CD4-positive, alpha-beta T cell treated with Interleukin-2 at 100 ng/mL for 4 hours (primary cell): ENCODE measurements around the gene CYTH1.
A peak's percentile ranks its signal among the peaks of the same experiment; 100 is the strongest.

Source experiments
- DNase-seq: peaks from one replicate; pipeline ENCODE4 v3.0.0-alpha.2; 2020; ENCODE audit warnings: low spot score

CYTH1 gene, protein sequence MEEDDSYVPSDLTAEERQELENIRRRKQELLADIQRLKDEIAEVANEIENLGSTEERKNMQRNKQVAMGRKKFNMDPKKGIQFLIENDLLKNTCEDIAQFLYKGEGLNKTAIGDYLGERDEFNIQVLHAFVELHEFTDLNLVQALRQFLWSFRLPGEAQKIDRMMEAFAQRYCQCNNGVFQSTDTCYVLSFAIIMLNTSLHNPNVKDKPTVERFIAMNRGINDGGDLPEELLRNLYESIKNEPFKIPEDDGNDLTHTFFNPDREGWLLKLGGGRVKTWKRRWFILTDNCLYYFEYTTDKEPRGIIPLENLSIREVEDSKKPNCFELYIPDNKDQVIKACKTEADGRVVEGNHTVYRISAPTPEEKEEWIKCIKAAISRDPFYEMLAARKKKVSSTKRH

GRCh38 chr17:78781893-78782304 lies at the start of gene CYTH1:
TSS of gene CYTH1 (minus strand) at chr17:78782273. CDS start at chr17:78782223, 50 bp downstream.
- no peak for DNase-seq

- DNase-seq = no peak
These were observed 47.4 kb upstream of the CYTH1 start for GRCh38 chr17:78829477-78829876.

- no peak for DNase-seq
These were observed 46.6 kb upstream of the CYTH1 start for GRCh38 chr17:78828470-78829185.

GRCh38 chr17:78826836-78827509 lies 44.9 kb upstream of the CYTH1 start:
- DNase-seq = no peak

DNA sequence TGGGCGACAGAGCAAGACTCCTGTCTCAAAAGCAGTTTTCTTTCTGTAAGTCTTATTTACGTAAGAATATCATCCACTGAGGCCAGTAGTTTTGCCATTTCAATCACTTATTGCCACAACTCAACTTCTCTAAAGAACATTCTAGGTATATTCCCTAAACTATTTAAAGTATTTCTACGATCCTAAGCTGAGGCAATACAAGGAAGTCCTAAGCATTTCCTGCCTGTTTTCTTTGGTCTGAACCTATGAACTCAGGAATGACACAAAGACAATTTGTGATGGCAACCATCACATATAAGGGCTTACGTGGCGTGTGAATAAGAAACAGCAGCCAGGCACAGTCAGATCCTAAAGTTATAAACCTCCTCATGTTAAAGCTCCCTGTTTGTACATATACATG lies 44.3 kb upstream of the CYTH1 start:
- DNase-seq = no peak

GRCh38 chr17:78825696-78826095 lies 43.6 kb upstream of the CYTH1 start:
- no peak for DNase-seq

DNA sequence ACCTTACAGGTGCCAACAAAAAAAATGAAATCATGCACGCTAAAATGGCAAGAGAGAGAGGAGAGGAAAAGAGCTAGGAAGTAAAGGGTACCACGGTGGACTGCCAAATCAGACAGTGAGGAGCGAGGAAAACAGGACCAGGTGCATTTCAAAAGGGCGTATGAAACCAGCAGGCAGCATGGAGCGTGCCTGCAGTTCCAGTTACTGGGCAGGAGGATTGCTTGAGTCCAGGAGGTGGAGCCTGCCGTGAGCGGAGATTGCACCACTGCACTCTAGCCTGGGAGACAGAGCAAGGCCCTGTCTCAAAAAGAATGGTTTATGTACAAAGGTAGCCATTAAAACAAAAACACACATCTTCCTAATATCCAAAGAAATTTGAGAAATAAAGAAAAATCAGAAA lies 42.2 kb upstream of the CYTH1 start:
- DNase-seq = no peak

DNA sequence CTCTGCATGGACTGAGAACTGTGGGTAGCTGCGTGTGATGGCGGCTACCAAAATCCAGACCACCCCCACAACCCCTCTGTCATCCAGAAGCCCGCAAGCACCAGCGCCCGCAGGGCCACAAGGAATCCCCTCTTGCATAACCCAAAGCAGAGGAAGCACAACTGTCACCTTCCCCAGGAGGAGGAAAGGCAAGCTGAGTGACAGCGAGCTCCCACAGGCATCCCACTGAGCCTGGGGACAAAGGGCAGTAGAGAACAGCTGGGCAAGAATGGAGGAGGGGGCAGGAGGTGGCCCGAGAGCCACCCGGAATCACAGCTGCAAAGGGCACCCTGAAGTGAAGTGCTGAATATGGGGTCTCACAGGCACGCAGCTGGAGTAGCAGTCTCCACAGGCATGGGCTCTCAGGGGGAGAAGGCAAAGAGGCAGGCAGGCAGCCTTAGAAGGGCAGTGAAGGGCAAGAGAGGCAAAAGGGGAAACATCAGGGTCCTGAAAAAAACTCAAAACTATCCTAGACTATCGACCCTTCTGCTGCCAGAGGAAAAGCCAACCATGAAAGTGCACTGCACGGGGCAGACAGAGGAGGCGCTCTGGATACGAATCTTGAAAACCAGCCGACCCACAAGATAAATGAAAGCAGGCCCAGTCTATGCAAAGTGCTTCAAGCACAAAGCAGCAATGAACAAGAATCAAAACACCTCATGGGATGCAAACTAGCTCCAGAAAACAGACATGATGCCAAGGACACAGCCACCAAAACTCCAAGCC lies 41.4 kb upstream of the CYTH1 start:
- no peak for DNase-seq

GRCh38 chr17:78822552-78822951 lies 40.5 kb upstream of the CYTH1 start:
- no peak for DNase-seq

GRCh38 chr17:78821961-78822360 lies 39.9 kb upstream of the CYTH1 start:
- DNase-seq = no peak

GRCh38 chr17:78820841-78821240 lies 38.8 kb upstream of the CYTH1 start:
- DNase-seq = no peak

DNA sequence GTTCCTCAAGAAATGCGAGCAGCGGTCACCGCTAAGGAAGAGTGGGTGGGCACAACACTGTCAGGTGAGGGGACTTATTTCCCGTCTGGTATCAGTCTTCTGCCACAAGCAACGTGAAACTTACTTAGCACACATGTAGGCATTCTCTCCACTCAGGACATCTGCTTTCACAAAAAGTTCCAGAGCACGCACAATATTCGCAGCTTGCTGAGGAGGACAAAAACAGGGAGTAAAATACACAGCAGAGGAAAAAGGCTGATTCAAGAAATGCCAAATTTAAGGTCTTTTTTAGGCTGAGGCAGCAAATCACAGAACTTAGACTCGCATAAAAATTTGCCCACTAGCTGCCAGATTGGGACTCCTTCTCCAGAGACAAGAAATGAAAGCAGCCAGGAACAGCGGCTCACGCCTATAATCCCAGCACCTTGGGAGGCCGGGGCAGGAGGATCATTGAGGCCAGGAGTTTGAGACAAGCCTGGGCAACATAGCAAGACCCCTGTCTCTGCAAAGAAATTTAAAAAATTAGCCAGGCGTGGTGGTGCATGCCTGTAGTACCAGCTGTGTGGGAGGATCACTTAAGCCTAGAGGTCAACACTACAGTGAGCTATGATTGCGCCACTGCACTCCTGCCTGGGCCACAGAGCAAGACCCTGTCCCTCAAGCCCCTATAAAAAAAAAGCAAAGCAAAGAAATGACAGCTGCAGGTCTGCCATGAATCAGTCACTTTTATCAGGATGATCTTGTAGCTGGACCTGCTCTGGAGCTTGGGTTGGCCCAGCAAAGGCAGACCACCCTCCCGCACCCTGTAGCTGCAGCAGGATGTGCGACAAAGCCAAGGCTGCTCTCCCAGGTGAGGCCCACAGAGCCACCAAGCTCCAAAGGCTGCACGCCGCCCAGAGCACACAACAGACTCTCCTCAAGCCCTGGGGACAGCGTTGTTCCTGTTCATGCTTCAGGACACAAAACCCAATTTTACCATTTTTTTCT lies 38.0 kb upstream of the CYTH1 start:
- DNase-seq = no peak

GRCh38 chr17:78819402-78819801 lies 37.3 kb upstream of the CYTH1 start:
- DNase-seq = no peak

DNA sequence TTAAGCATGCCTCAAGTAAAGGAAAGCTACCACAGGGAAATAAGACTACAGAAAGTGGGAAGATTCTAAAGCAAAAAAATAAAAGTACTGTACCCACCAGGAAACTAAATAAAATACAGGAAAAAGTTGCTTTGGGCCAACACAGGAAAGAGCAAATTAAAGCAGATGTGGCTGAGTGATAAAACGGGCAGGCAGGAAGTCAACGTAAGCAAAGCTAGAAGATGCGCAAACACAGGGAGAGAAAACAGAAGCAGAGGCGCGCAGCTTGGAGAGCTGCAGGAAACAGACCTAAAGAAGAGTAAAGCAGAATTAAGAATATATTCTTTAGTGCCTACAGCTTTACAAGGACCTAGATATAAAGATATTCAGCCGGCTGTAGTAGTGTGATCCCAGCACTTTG lies 36.9 kb upstream of the CYTH1 start:
- DNase-seq = peak; percentile 56

GRCh38 chr17:78818152-78818846 lies 36.2 kb upstream of the CYTH1 start:
- no peak for DNase-seq

DNA sequence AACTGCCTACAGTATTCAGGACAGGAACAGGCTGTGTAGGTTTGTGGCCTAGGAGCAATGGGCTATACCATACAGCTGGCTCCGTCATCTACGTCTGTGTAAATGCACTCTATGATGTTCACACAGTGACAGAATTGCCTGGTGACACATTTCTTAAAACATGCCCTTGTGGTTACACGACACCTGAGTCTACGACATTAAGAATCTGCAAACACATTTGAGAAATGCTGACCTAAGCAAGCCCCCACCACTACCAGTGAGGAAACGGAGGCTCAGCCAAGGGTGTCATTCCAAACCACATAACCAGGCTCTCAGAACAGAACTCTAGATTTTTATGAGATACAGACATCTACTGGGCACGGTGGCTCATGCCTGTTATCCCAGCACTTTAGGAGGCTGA lies 35.0 kb upstream of the CYTH1 start:
- DNase-seq = peak; percentile 89

DNA sequence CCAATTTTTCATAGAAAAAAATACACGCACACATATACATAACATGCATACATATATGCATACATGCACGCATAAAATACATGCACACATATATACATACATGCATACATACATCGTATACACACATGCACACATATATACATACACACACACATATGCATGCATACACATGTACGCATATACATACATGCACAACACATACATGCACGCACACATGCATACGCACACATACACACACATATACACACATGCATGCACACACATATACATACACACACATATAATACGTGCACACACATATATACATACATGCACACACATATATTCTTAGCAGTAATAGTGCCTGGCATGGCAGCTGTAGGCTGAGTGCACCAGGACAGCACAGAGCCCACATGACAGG lies 33.6 kb upstream of the CYTH1 start:
- no peak for DNase-seq

GRCh38 chr17:78812855-78813254 lies 30.8 kb upstream of the CYTH1 start:
- DNase-seq = no peak

GRCh38 chr17:78808163-78808562 lies 26.1 kb upstream of the CYTH1 start:
- no peak for DNase-seq

DNA sequence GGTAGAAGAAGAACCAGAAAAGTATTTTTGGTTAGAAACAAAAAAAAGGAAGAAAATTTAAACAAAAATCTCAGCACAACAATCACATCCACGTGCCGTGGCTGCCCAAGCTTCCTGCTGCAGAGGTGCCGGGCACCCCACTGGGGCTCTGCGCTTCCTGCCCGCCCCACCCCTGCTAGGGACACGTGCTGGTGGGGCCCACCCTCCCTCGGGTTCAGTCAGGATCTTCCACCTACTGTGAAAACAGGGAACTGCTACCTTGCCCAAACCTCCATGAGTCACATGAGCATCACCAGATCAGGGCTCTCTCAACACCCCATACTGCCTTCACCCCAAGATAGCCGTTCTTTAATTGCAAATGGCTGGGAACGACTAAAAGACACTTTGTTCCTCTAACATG lies 24.4 kb upstream of the CYTH1 start:
- DNase-seq = peak; percentile 67
